Measurements from ENCODE around the gene DPEP3. TPM values are rescaled to one million over a fixed set of nuclear protein-coding genes. Genes with fewer than 3 reads are reported as not detected.
A peak's percentile ranks its signal among the peaks of the same experiment; 100 is the strongest.
"Not testable (repeated sequence)": the region's sequence is repeated elsewhere in the genome, so short reads cannot be mapped to it uniquely, and the experiment has no call there.

Gene DPEP3
- total and polyA plus RNA-seq, 4 donors, result 0.16 to 0.51 (median 0.40) TPM; not detected in 1

DNA sequence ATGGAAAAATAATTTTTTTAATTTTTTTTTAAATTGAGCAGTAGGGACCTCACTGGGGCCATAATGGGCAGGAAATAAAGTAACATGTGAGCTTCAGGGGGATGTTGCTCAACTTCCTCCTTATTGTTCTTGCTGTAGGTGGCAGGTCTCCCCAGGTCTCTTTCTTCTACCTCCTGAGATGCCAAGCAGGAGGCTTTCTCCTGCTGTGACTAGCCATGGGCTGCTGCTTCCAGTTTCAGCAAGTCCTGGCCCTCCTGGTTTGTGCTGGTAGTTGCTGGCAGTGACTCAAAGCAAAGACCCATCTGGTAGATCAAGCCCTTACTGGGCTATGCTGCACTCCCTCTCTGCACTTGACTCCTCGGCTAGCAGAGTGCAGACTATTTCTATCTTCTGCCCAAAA is 33.1 kb upstream of the DPEP3 start:
- DNase-seq (peak in 1 of 3 donors; percentile 7), ATAC-seq (ENCODE audit: insufficient read depth, low FRiP score) (no peak)
- H3K27ac ChIP-seq (ENCODE audit: low read depth in 1 of 2, low read length in 1 of 2), result no peak overlapping the region
- no peaks in the 10 kb centered on the region for H3K36me3 ChIP-seq (ENCODE audit: control insufficient read depth in 4 of 4, insufficient read depth in 4 of 4, low read length in 4 of 4)
- no peaks in the 10 kb centered on the region for H3K9me3 ChIP-seq (ENCODE audit: control insufficient read depth in 4 of 4, insufficient read depth in 3 of 4, low read length in 3 of 4)
- TF ChIP-seq, protein P1, sequence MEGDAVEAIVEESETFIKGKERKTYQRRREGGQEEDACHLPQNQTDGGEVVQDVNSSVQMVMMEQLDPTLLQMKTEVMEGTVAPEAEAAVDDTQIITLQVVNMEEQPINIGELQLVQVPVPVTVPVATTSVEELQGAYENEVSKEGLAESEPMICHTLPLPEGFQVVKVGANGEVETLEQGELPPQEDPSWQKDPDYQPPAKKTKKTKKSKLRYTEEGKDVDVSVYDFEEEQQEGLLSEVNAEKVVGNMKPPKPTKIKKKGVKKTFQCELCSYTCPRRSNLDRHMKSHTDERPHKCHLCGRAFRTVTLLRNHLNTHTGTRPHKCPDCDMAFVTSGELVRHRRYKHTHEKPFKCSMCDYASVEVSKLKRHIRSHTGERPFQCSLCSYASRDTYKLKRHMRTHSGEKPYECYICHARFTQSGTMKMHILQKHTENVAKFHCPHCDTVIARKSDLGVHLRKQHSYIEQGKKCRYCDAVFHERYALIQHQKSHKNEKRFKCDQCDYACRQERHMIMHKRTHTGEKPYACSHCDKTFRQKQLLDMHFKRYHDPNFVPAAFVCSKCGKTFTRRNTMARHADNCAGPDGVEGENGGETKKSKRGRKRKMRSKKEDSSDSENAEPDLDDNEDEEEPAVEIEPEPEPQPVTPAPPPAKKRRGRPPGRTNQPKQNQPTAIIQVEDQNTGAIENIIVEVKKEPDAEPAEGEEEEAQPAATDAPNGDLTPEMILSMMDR (IDR thresholded peaks at IDR 0.05; ENCODE audit: control extremely low read depth, extremely low read depth), result no peak
- H3K4me3 ChIP-seq, result no peak overlapping the region
- 23 to 52% methylated on average over 1 of the region's 1 CpG for WGBS, 2 donors
- peaks cover 0 to 2% (median 0%) of the 10 kb centered on the region in 5 donors for H3K4me1 ChIP-seq (ENCODE audit: control insufficient read depth in 5 of 5, insufficient read depth in 5 of 5, low read length in 5 of 5)
- H3K27me3 ChIP-seq (ENCODE audit: control insufficient read depth in 3 of 3, insufficient read depth in 3 of 3, low read length in 2 of 3), result peaks cover 0 to 3% (median 0%) of the 10 kb centered on the region in 3 donors
- no peak overlapping the region for H3K9ac ChIP-seq (ENCODE audit: insufficient read depth in 1 of 2, low read length in 2 of 2)

DNA sequence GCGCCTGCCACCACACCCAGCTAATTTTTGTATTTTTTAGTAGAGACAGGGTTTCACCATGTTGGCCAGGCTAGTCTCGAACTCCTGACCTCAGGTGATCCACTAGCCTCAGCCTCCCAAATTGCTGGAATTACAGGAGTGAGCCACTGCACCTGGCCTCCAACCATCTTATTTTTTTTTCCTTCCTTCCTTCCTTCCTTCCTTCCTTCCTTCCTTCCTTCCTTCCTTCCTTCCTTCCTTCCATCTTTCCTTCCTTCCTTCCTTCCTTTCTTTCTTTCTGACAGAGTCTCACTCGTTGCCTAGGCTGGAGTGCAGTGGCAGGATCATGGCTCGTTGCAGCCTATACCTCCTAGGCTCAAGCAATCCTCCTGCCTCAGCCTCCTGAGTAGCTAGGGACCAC is 29.6 kb upstream of the DPEP3 start:
- 76 to 84% methylated on average over 4 of the region's 4 CpGs for WGBS, 2 donors
- H3K4me3 ChIP-seq; ATAC-seq (ENCODE audit: insufficient read depth, low FRiP score); H3K4me1 ChIP-seq (ENCODE audit: control insufficient read depth in 5 of 5, insufficient read depth in 5 of 5, low read length in 5 of 5); DNase-seq; H3K27me3 ChIP-seq (ENCODE audit: control insufficient read depth in 3 of 3, insufficient read depth in 3 of 3, low read length in 2 of 3); H3K36me3 ChIP-seq (ENCODE audit: control insufficient read depth in 4 of 4, insufficient read depth in 4 of 4, low read length in 4 of 4); H3K9ac ChIP-seq (ENCODE audit: insufficient read depth in 1 of 2, low read length in 2 of 2); H3K9me3 ChIP-seq (ENCODE audit: control insufficient read depth in 4 of 4, insufficient read depth in 3 of 4, low read length in 3 of 4); H3K27ac ChIP-seq (ENCODE audit: low read depth in 1 of 2, low read length in 1 of 2): not testable (repeated sequence)

DNA sequence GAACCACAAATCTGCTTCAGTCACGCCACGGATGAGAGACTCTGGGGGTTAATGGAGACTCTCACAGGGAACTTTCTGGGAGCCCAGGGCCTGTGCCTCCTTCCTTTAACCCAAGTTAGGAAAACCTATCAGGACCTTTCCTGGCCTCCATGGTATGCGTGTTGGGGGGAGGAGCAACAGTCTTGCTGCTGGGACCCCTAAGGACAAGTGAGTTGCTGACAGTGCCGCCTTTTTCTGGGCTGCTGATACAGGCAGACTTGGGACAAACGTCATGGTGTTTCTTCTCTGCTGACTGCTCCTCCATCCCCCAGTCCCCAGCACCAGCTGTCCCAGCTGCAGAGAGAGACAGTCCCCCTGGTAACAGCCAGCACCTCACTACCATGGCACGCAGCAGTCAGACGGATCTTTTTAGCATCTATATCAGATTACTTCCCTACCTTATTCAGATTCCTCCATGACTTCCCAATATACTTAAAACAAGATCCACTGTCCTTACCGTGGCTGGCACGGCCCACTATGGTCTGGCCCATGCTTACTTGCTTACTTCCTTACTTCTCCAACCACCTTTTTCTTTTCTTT is 28.9 kb upstream of the DPEP3 start:
- 76 to 85% methylated on average over 9 of the region's 9 CpGs for WGBS, 2 donors
- no peak overlapping the region for H3K9ac ChIP-seq (ENCODE audit: insufficient read depth in 1 of 2, low read length in 2 of 2)
- H3K27me3 ChIP-seq (ENCODE audit: control insufficient read depth in 3 of 3, insufficient read depth in 3 of 3, low read length in 2 of 3), result peaks cover 0 to 3% (median 0%) of the 10 kb centered on the region in 3 donors
- ATAC-seq (ENCODE audit: insufficient read depth, low FRiP score), result no peak
- DNase-seq, result no peak
- H3K9me3 ChIP-seq (ENCODE audit: control insufficient read depth in 4 of 4, insufficient read depth in 3 of 4, low read length in 3 of 4), result no peaks in the 10 kb centered on the region
- H3K4me1 ChIP-seq (ENCODE audit: control insufficient read depth in 5 of 5, insufficient read depth in 5 of 5, low read length in 5 of 5), result peaks cover 0 to 8% (median 0%) of the 10 kb centered on the region in 5 donors
- H3K27ac ChIP-seq (ENCODE audit: low read depth in 1 of 2, low read length in 1 of 2), result no peak overlapping the region
- H3K4me3 ChIP-seq, result no peak overlapping the region
- no peaks in the 10 kb centered on the region for H3K36me3 ChIP-seq (ENCODE audit: control insufficient read depth in 4 of 4, insufficient read depth in 4 of 4, low read length in 4 of 4)
- TF ChIP-seq, protein P1 (IDR thresholded peaks at IDR 0.05; ENCODE audit: control extremely low read depth, extremely low read depth), result no peak

DNA sequence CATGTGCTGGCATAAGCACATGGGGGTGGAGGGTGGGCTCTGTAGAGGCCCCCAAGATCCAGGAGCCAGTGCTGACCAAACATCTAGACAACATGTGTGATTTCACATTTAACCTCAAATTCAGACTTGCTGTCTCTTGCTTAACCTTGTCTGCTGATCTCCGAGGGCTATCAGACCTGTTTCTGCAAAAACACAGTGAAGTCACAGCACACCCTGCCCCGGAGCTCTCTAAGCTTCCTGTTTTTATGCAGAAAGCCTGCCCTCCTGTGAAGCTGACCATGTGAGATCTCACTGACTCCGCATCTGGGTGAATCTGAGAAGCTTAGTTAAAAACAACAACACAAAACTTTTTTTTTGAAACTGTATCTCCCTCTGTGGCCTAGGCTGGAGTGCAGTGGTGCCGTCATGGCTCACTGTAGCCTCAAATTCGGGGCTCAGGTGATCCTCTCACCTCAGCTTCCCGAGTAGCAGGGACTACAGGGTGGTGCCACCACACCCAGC is 25.5 kb upstream of the DPEP3 start:
- peaks cover 0 to 1% (median 0%) of the 10 kb centered on the region in 3 donors for H3K27me3 ChIP-seq (ENCODE audit: control insufficient read depth in 3 of 3, insufficient read depth in 3 of 3, low read length in 2 of 3)
- H3K4me1 ChIP-seq (ENCODE audit: control insufficient read depth in 5 of 5, insufficient read depth in 5 of 5, low read length in 5 of 5), result peaks cover 0 to 8% (median 0%) of the 10 kb centered on the region in 5 donors
- TF ChIP-seq, protein P1 (IDR thresholded peaks at IDR 0.05; ENCODE audit: control extremely low read depth, extremely low read depth), result no peak
- H3K9me3 ChIP-seq (ENCODE audit: control insufficient read depth in 4 of 4, insufficient read depth in 3 of 4, low read length in 3 of 4), result no peaks in the 10 kb centered on the region
- no peak overlapping the region for H3K4me3 ChIP-seq
- peak overlapping the region in 1 of 2 donors; percentile 89 for H3K27ac ChIP-seq (ENCODE audit: low read depth in 1 of 2, low read length in 1 of 2)
- 27 to 30% methylated on average over 6 of the region's 6 CpGs for WGBS, 2 donors
- ATAC-seq (ENCODE audit: insufficient read depth, low FRiP score) (peak; percentile 78), DNase-seq (peak in 2 of 3 donors; percentile 19 to 38)
- H3K9ac ChIP-seq (ENCODE audit: insufficient read depth in 1 of 2, low read length in 2 of 2), result no peak overlapping the region
- H3K36me3 ChIP-seq (ENCODE audit: control insufficient read depth in 4 of 4, insufficient read depth in 4 of 4, low read length in 4 of 4), result no peaks in the 10 kb centered on the region

Data from lung (tissue), 12 donors.